RKO (cell line): Measurements from ENCODE around the gene APOB.

Source experiments
- DNase-seq: peaks from one replicate; pipeline ENCODE4 v3.0.0-alpha.2; 2016; ENCODE audit warnings: low spot score

APOB gene

GRCh38 chr2:21019000-21019677 lies 24.7 kb downstream of the APOB start:
- no peak for DNase-seq

GRCh38 chr2:21018290-21018689 lies 25.6 kb downstream of the APOB start:
- no peak for DNase-seq

GRCh38 chr2:21017748-21018276 lies 26.1 kb downstream of the APOB start:
- no peak for DNase-seq

GRCh38 chr2:21015281-21015645 lies 28.6 kb downstream of the APOB start:
- DNase-seq, result no peak

GRCh38 chr2:21014364-21015280 lies 29.3 kb downstream of the APOB start:
- DNase-seq, result no peak

- no peak for DNase-seq
Observed at GRCh38 chr2:21013043-21013816, 30.6 kb downstream of the APOB start.

GRCh38 chr2:21012557-21012937 lies 31.3 kb downstream of the APOB start:
- DNase-seq, result no peak

GRCh38 chr2:21011876-21012556 lies 31.9 kb downstream of the APOB start:
- no peak for DNase-seq

- no peak for DNase-seq
Observed at GRCh38 chr2:21011453-21011852, 32.4 kb downstream of the APOB start.

- DNase-seq, result no peak
Observed at GRCh38 chr2:21010813-21011439, 32.9 kb downstream of the APOB start.

GRCh38 chr2:21009662-21010225 lies 34.1 kb downstream of the APOB start:
- DNase-seq, result no peak

- DNase-seq, result no peak
Observed at GRCh38 chr2:21008790-21009661, 34.8 kb downstream of the APOB start.

GRCh38 chr2:21008014-21008789 lies 35.7 kb downstream of the APOB start:
- no peak for DNase-seq

- no peak for DNase-seq
Observed at GRCh38 chr2:21007129-21008013, 36.5 kb downstream of the APOB start.

GRCh38 chr2:21006423-21007128 lies 37.3 kb downstream of the APOB start:
- DNase-seq, result no peak

GRCh38 chr2:21005700-21006422 lies 38.0 kb downstream of the APOB start:
- no peak for DNase-seq
